KOPT-K1 (cell line): ENCODE data around the gene ANKS4B.
"Not testable (repeated sequence)": the region's sequence is repeated elsewhere in the genome, so short reads cannot be mapped to it uniquely, and the experiment has no call there.

Experiments used
- H3K27ac ChIP-seq: fragments of 200-600 bp; sonication (generic); 2 replicates; pipeline ENCODE4 v1.5.1; 2016; ENCODE audit warnings: antibody characterized with exemption, mild to moderate bottlenecking, low read depth, low read length; ENCODE audit not compliant: poor library complexity, severe bottlenecking
- H3K36me3 ChIP-seq: fragments of 200-600 bp; sonication (generic); 2 replicates; pipeline ENCODE4 v1.5.1; 2017; ENCODE audit warnings: antibody characterized with exemption, mild to moderate bottlenecking, low read length, moderate library complexity; ENCODE audit not compliant: insufficient read depth
- H3K9me3 ChIP-seq: fragments of 200-600 bp; sonication (generic); 2 replicates; pipeline ENCODE4 v1.5.1; 2017; ENCODE audit warnings: antibody characterized with exemption, low read length, mild to moderate bottlenecking; ENCODE audit not compliant: insufficient read depth, poor library complexity, severe bottlenecking

Gene ANKS4B

DNA sequence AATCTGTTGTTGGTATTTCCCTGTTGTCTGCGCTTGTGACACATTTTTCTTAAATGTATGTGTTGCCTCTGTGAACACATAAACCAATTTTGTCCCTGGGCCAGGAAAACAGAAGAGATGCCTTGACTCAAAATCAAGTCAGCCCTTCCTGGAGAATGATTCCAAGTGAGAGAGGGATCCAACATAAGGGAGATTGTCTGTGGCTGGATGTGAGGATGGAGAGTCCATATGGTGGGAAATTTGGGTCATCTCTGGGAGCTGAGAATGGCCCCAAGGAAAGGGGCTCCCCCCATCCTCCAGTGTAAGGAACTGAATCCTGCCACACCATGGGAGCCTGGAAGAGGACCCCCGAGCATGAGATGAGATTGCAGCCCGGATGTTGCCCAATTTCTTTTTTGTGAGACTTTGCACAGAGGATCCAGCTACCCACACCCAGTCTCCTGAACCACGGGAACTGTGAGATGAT, 31.1 kb downstream of the ANKS4B start:
- no peak overlapping the region for H3K27ac ChIP-seq
- H3K36me3 ChIP-seq = no peaks in the 10 kb centered on the region
- H3K9me3 ChIP-seq = no peaks in the 10 kb centered on the region

- Histone ChIP-seq H3K27ac (no peak overlapping the region), H3K36me3 (no peaks in the 10 kb centered on the region), H3K9me3 (no peaks in the 10 kb centered on the region)
Observed at GRCh38 chr16:21265104-21265837, 31.8 kb downstream of the ANKS4B start.

DNA sequence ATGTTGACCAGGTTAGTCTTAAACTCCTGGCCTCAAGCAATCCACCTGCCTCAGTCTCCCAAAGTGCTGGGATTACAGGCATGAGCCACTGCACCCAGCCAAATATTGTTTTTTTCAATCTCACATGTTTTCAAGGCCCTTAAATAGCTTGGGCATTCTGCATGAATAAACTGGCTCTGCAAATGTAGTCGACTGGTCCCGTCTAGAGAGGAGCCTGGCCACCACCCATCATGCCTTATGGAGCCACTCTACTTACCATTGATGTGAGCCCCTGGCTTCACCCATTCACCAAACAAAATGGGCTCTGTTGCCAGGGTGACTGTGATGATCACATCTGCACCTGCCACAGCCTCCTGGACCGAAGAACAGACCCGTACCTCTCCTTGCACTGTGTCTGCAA, 33.8 kb downstream of the ANKS4B start:
- Histone ChIP-seq H3K9me3 (no peaks in the 10 kb centered on the region), H3K36me3 (no peaks in the 10 kb centered on the region), H3K27ac (no peak overlapping the region)

DNA sequence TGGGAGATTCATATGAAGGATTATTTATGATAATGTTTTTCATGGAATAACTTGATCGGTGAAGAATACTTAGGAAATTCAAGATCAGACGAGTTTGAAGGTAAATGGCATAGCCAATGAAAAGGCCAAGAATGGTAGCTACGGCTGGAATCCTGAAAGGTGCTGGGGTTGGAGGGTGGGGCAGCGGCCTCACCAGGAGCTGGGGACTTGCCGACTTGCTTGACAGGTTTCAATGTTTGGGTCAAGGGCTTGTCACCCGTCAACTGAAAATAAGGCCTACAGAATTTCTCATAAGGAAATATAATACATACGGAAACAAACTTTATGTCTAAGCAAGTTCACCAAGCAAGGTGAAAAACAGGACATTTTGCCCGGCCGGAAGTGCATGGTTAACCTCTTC, 34.7 kb downstream of the ANKS4B start:
- H3K9me3 ChIP-seq = no peaks in the 10 kb centered on the region
- no peak overlapping the region for H3K27ac ChIP-seq
- H3K36me3 ChIP-seq = no peaks in the 10 kb centered on the region

GRCh38 chr16:21272253-21272652, 38.8 kb downstream of the ANKS4B start:
- no peak overlapping the region for H3K27ac ChIP-seq
- no peaks in the 10 kb centered on the region for H3K9me3 ChIP-seq
- H3K36me3 ChIP-seq = no peaks in the 10 kb centered on the region

- H3K27ac ChIP-seq, H3K9me3 ChIP-seq, H3K36me3 ChIP-seq: not testable (repeated sequence)
Observed at GRCh38 chr16:21272763-21273162, 39.3 kb downstream of the ANKS4B start.

DNA sequence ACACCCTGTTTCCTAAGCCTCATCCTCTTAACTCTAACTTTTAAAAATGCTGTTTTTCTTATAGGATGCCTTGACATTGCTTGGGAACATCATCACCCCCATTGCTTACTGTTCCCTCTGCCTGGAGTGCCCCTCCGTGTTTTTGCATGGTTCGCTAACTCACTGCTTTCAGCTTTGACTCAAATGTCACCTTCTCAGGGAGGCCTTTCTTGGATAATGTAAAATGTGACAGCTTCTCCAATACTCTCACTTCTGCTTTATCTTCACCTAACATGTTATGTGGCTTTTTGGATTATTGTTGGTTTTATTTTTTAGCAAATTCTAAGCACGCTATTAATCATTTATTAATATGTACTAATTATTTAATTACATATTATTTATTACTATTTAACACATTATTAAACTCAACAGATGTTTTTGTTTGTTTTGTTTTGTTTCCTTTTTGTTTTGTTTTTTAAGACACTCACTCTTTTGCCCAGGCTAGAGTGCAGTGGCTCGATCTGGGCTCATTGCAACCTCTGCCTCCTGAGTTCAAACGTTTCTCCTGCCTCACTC, 40.8 kb downstream of the ANKS4B start:
- no peaks in the 10 kb centered on the region for H3K36me3 ChIP-seq
- no peak overlapping the region for H3K27ac ChIP-seq
- no peaks in the 10 kb centered on the region for H3K9me3 ChIP-seq

DNA sequence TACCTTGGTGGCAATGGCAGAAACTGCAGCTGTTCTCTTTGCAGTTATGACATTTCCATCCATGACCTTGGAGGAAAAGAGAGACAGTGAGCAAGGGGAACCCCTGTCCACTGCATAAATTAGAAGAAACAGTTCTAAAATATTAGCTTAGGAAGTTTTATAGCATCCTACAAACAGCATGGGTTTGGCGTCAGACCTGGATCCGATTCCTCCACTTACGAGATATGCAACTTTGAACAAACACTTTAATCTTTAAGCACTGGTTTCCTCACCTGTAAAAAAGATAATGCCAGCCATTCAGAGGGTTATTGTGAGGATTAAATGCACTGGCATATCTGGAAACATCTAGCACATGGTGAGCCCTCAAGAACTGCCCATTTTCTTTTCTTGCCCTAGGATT, 42.0 kb downstream of the ANKS4B start:
- H3K36me3 ChIP-seq = no peaks in the 10 kb centered on the region
- H3K9me3 ChIP-seq = no peaks in the 10 kb centered on the region
- H3K27ac ChIP-seq = no peak overlapping the region

DNA sequence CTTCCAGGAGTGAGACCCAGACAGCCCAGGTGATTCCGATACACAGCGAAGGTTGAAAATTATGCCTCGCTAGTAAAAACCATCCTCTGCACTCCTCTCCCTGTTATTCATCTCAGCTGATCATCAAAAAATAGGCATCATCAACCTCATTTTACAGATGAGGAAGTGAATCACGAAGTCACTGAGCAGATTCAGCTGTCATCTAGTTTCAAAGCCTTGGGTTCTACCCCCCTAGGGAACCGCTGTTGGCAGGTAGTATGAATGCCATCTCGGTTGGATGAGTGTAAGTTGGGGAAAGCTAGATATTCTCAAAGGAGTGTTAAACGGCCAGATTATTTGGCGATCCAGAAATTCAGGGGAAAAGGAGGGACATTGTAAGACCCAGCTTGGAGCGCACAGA, 42.6 kb downstream of the ANKS4B start:
- no peaks in the 10 kb centered on the region for H3K9me3 ChIP-seq
- no peak overlapping the region for H3K27ac ChIP-seq
- no peaks in the 10 kb centered on the region for H3K36me3 ChIP-seq

DNA sequence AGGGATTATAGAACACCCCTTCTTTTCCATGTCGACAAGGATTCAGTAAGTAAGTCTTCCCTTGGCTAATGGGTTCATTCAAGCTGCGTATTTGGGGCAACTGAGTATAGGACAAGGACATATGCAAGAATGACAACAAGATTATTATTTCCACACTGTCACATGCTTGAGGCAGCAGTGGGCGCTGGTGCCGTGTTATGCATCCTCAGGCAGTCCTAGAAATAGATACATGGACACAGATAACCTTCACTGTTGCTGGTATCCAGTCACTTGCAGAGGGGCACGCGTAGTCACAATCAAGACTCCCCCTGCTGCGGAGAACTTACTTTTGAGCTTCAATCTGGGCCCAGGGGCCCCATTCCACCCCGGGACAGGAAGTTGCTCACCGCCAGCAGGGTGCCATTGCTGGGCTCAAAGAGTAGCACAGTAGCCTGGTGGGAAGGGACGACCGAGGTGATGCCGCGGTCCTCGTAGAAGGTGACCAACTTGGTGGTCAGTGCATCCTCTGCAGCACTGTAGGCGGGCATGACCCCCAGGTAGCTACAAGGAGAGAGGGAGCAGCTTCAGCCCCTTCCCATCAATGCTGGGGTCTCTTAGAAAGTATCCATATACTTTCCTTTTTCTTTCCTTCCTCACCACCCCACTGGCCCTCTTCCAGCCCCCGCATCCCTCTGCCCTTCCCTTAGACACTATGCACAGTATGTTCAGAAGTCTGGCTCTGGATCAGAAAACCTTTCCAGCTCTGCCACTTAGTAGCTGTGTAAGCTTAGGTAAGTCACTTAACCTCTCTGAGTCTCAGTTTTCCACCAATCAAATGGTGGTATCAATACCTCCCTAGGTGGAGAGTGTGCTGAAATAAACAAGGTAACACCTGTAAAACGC, 43.8 kb downstream of the ANKS4B start:
- peaks cover 10% of the 10 kb centered on the region for H3K9me3 ChIP-seq
- H3K27ac ChIP-seq = no peak overlapping the region
- H3K36me3 ChIP-seq = no peaks in the 10 kb centered on the region

DNA sequence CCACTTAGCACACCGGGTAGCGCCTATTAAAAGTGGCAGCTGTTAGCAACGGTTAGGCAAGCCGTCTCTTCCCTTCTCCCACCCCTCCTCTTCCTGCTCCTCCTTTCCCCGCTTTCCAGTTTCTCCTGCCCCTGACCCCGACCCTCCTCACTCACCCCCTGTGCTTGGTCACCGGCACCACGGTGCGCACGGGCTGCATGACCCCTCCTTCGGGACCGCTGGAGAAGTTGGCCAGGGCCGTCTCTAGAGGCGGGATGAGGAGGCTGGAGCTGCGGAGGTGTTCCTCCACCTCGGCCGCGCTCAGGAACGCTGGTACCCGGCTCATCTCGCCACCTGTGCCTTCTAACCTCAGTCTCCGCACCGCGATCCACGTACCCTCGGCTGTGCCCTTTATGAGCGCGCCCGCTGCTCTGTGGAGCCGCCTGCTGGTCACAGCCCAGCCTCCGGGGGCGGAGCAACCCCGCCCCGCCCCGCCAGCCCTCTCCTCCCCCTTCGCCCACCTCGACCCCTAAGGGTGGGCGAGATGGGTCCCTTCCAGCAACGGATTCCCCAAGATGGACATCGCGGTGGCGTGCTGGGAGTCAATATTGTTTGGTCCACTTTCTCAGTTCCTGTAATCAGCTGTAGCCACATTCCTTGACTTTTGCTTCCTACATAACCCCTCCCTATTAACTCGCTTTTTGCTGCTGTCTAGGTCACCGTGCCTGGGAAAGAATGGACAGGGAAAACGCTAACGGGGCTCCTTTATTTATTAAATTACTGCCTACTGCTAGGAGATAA, 44.6 kb downstream of the ANKS4B start, which contains the start of gene CRYM:
CRYM (minus strand) TSS at position 364 of the 780 bp plus-strand sequence; CDS start at position 325, 39 bp downstream.
- Histone ChIP-seq H3K27ac (no peak within 1 kb of the TSS), H3K36me3 (no peaks in the 10 kb centered on the region)

DNA sequence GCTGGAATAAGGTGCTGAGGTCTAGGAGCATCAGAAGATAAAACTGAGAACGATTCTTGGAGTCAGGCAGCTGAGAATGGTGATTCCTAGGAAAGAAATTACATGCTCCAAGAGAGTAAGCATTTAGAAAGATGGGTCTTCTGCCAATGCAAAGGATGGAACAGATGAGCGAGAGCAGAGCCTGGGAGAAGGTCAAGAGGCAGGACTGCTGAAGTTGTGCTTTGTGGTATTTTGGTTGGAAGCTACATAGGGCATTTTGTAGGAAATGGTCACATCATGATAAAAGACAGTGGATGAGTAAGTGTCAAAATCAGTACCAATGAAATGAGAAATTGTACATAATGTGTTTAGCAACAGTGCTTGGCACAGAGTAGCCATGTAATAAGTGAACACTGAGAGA, 46.0 kb downstream of the ANKS4B start:
- Histone ChIP-seq H3K36me3 (no peaks in the 10 kb centered on the region), H3K9me3 (peaks cover 15% of the 10 kb centered on the region), H3K27ac (no peak overlapping the region)

More for the DNA sequence above, 44.6 kb downstream of the ANKS4B start, which contains the start of gene CRYM:
- peaks cover 11% of the 10 kb centered on the region for H3K9me3 ChIP-seq

DNA sequence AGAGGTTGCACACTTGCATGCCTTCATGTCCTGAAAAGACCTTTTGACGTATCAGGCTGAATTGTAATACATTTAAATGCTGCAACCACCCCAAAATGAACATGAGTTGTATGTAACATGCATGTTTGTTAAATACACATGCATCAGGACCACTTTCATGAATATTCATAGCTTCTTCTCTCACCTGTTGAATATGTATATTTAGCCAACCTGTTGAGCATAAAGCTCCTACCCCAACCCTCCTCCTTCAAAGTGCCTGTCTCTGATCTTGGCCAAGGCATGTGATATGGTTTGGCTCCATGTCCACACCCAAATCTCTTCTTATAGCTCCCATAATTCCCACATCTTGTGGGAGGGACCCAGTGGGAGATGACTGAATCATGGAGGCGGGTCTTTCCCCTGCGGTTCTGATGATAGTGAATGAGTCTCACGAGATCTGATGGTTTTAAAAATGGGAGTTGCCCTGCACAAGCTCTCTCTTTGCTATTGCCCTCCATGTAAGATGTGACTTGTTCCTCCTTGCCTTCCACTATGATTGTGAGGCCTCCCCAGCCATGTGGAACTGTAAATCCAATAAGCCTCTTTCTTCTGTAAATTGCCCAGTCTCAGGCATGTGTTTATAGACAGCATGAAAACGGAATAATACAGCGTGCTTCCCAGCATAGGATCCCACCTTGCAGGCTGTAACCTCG, 48.3 kb downstream of the ANKS4B start:
- H3K9me3 ChIP-seq = peaks cover 19% of the 10 kb centered on the region
- no peaks in the 10 kb centered on the region for H3K36me3 ChIP-seq
- no peak overlapping the region for H3K27ac ChIP-seq
